GM18507 (cell line): ENCODE results near the gene ARHGAP12.
"Not testable (repeated sequence)": the region's sequence is repeated elsewhere in the genome, so short reads cannot be mapped to it uniquely, and the experiment has no call there.

Experiments used
- DNase-seq: peaks from one replicate; pipeline ENCODE4 v3.0.0; 2011; ENCODE audit warnings: low read depth; ENCODE audit not compliant: insufficient read length; ENCODE audit errors: extremely low spot score
- FAIRE-seq: peaks from 2 replicates; lab custom pipeline; 2011; peaks lifted over from hg19 to GRCh38; lab: Jason Lieb, UNC

ARHGAP12 gene

DNA sequence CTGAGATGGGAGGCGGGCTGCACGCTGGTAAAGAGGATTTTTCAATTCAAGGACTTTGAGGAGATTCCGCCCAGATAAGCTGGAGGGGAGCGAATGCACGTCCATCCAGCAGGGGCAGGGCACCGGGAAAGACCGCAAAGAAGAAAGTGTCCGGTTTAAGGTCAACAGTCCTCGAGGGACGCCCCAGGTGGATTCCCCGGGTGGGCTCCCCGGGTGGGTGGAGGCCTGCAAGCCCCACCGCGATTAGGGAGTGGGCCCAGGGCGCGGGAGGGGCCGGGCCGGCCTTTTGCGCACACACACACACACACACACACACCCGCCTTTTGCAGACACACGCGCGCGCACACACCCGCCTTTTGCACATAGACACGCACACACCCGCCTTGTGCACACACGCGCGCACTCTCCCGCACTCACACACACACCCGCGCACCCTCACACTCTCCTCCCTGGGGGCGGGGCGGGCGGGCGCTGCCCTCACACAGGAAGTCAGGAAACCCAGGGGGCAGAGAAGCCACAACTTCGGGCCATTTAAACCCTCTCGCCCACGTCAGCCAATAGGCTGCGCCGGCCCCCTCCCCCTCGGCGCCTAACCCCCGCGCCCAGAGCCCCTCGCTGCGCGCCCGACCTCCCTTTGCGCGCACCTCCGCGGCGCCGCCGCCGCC, 615 bp downstream of the ARHGAP12 start:
- peak; percentile 33 for FAIRE-seq
- DNase-seq, result no peak

DNA sequence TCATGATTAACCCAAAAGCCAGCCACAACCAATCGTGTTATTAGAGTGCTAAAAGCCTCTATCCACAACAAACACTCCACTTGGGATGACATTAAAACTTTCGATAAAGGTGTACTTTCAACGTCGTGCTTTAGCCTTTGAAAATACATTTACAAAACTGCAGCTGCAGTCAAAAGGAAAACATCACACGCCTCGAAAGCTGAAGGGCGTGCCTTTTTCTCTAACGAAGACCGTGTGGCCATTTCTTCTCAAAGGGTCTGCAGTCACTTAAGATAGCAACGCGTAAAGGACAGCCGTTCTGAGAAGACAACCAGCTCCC, 1.1 kb downstream of the ARHGAP12 start:
- FAIRE-seq (peak; percentile 58), DNase-seq (no peak)

DNA sequence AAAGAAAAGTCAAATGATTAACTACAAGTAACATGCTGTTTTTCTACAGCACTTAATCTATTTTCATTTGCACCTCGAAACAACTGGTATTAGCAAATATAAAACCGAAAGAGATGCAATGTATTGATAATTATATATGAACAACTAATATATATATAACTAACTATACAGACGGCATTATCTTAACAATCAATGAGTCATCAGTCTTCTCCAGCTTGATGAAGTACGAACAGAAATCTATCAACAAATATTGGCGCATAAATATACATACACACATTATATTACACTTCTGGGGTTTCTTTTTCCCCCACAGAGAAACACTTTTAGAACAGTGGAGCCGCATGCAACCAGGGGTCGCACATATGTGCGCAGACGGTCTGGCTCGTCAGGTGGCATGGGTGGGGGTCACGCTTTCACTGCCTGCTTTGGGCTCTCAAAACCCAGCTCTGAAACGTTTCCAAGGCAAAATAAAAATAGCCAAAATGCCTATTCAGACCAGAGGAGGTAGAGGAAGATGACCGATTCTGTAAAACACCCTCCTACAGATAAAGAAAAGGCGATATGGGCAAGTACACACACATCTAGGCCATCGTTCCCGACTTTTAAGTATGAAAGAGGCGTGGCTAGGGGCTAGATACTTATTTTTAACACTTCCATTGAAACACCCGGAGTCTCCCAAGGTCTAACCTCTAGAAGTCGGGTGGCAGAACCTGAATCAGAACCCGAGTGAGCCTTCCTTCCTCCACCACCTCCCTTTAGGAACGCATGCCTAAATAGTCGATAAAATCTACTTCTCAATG, 1.7 kb downstream of the ARHGAP12 start:
- FAIRE-seq, result no peak
- no peak for DNase-seq

DNA sequence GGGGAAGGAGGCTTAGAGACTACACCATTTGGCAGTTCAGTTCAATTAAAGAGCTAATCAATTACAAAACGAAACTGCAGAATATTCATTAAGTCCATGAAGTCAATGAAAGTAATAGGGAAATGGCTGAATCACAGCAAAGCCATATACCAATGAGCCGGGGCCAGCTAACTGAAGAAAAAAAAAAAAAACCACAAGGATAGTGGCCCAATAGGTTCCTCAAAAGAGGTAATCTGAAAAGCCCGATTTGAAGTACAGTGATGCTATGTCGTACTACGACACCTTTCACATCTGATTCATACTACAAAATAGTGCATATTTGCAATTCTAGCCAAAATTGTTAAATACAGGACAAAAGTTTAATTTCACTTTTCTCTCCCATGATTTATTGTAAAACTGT, 2.5 kb downstream of the ARHGAP12 start:
- FAIRE-seq, result no peak
- no peak for DNase-seq

DNA sequence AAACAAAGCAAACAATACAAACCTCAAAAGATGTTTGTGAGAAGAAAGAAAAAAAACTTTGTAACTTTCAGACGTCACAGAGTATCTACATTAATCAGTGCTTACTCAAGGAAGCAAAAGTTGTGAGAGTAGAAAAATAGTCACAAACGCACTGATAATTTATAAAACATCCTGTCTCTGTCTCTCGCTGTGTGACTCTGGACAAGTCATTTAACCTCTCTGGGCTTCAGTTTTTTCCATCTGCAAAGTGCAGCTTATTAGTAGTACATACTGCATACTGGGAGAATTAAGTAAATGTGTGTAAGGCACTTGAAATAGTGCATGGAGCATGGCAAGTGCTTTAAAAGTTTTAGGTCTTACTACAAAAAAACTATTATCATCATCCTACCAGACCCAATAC, 3.8 kb downstream of the ARHGAP12 start:
- DNase-seq (no peak), FAIRE-seq (peak; percentile 46)

DNA sequence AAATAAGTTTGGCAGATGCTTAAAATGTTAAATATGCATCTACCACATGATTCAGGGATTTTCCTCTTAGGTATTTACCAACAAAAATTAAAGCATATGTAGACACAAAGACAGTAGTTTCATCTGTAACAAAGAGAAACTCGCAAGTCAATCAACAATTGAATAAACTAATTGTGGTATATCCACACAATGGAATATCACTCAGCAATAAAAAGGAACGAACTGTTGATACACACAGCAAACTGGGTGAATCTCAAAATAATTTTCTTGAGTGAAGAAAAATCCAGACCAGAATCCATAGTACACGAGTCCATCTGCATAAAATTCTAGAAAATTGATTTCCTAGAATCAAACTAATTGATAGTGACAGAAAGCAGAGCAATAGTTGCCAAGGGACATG, 5.2 kb downstream of the ARHGAP12 start:
- DNase-seq (no peak), FAIRE-seq (no peak)

DNA sequence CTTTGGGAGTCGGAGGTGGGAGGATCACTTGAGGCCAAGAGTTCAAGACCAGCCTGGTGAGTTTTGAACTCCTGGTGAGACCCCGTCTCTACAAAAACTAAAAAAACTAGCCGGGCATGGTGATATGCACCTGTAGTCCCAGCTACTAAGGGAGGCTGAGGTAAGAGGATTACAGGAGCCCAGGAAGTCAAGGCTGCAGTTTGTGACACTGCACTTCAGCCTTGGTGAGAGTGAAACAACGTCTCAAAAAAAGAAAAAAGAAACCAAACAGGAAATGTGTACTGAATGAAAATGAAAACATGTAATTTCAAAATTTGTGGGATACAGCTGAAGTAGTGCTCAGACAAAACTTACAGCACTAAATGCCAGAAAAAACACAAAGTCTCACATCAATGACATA, 7.6 kb downstream of the ARHGAP12 start:
- FAIRE-seq, result peak; percentile 68
- no peak for DNase-seq

DNA sequence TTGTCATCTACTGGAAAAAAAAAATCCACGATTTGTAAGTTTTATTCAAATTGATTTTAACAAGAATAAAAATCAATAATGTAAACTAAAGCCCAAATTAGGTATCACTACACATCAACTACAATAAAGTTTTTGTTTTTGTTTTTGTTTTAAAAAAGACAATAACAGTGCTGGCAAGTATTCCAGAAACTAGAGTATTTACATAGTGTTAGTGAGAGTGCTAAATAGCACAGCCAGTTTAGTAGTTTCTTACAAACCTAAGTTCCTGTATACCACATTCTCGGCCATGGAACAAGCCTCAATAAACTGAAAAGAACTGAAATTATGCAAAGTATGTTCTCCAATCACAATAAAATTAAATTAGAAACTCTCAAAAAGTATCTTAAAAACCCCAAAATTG, 8.1 kb downstream of the ARHGAP12 start:
- DNase-seq (no peak), FAIRE-seq (peak; percentile 68)

DNA sequence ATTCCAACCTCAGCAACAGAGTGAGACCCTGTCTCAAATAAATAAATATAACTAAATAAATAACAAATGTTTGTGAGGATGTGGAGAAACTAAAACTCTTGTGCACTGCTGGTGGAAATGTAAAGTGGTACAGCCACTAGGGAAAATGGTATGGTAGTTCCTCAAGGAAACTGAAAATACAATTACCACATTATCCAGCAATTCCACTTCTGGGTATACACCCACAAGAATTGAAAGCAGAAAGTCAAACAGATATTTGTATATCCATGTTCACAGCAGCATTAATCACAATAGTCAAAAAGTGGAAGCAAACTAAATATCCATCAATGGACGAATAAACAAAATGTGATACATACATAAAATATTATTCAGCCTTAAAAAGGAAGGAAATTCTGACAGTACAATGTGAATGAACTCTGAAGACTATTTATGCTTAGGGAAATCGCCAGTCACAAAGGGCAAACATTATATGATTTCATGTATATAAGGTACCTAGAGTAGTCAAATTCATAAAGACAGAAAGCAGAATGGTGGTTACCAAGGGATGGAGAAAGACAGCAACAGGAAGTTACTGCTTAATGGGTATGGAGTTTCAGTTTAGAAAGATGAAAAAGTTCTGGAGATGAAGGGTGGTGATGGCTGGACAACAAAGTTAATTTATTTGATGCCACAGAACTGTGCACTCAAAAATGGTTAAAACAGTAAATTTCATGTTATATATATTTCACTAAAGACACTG, 9.8 kb downstream of the ARHGAP12 start:
- FAIRE-seq (peak; percentile 18), DNase-seq (no peak)

DNA sequence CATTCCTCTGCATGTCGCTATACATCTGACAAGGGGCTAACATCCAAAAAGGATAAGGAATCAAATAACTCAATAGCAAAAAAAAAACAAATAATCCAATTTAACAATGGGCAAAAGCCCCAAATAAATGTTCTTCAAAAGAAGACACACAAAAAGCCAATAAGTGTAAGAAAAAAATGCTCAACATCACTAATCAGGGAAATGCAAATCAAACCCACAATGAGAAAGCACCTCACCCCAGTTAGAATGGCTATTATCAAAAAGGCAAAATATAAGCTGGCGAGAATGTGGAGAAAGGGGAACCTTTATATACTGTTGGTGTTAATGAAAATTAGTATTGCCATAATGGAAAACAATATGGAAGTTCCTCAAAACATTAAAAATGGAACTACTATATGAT, 14.3 kb downstream of the ARHGAP12 start:
- peak; percentile 42 for FAIRE-seq
- no peak for DNase-seq

DNA sequence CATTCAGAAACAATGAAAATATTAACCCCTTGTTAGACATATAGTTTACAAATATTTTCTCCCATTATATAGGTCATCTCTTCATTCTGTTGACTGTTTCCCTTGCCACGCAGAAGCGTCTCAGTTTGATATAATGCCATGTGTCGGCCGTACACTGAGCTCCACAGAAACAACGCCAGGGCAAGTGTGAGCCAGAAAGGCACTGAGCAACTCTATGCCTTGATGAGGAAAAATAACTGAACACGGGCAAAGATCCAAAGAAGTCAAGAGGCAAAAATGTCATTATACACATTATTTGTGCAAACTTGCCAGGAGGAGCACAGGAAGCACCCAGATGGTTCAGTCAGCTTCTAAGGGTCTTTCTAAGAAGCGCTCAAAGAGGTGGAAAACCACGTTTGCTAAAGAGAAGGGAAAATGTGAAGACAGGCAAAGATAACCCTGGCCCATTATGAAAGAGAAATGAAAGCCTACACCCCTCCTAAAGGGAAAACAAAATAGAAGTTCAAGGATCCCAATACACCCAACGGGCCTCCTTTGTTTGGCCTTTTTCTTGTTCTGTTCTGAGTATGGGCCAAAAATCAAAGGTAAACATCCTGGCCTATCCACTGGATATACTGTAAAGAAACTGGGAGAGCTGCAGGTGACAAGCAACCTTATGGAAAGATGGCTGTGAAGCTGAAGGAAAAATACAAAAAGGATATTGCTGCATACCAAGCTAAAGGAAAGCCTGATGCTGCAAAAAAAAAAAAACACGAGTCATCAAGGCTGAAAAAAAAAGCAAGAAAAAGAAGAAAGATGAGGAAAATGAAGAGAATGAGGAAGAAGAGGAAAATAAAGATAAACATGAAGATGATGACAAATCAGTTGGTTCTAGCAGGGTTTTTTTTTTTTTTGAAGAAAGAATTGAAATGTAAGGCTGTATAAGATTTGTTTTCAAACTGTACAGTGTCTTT, 15.5 kb downstream of the ARHGAP12 start:
- DNase-seq (no peak), FAIRE-seq (no peak)

DNA sequence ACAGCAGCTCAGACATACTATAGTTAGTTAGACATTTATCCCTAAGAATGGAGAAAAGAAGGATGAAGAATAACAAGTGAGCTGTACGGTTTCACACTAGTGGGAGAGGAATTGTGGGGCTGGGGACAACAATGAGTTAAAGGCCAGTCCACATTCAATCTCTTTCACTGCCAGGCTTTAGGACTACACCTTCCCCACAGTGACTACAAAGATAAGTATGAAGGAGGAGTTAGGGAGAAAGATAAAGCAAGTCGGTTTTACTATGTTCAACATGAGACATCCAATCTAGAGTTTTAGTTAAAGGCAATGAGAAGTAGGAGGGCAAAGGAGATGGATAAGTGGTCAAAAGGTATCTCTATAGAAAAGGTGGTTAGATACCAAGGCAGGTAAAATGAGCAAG, 16.3 kb downstream of the ARHGAP12 start:
- FAIRE-seq (no peak), DNase-seq (no peak)

DNA sequence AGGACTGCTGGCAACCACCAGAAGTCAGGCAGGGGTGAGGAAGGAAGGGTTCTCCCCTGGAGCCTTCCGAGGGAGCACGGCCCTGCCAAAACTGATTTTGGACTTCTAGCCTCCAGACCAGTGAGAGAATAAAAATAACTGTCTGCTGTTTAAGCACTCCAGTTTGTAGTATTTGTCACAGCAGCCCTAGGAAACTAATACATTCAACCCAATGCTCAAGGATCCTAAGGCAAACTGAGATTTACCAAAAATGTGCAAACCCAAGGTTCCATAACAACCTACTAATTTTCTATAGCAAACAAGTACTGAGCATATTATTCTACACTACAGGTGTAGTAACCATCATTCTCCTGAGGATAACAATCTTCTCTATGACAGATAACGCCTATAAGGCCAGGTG, 18.6 kb downstream of the ARHGAP12 start:
- FAIRE-seq (no peak), DNase-seq (no peak)

DNA sequence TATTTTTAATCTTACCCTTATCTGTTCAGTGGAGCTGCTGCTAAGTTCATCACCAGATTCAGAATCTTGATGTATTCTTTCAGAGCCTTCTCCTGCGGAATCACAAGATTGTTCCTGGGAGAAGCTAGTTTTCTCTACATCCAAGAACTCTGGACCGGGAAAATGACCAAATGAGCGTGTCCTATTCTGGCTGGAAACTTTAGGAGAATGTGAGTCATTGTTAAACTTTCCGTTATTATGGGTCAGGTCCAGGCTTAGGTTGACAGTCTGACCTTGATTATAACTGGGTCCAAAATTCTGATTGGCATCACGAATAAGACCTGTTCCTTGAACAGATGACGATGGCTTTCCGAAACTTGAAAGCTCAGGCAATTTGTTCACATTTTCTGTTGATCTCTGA, 20.5 kb downstream of the ARHGAP12 start:
- DNase-seq, result no peak
- FAIRE-seq, result no peak

DNA sequence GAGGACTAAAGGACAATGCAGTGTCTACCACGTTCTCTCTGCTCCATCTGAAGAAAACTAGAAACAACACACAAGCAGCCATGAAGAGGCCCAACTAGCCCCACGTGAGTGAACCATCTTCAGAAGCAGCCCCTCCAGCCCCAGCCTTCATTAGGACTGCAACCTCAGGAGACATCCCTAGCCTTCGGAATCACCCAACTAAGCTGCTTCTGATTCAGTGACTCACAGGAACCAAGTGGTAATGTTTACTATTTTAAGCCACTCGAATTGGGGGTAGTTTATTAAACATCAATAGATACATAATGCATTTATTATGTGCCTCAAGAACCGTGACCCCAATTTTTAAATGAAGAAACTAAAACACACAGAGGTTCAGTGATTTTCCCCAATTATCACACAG, 22.6 kb downstream of the ARHGAP12 start:
- FAIRE-seq, result no peak
- DNase-seq, result no peak

DNA sequence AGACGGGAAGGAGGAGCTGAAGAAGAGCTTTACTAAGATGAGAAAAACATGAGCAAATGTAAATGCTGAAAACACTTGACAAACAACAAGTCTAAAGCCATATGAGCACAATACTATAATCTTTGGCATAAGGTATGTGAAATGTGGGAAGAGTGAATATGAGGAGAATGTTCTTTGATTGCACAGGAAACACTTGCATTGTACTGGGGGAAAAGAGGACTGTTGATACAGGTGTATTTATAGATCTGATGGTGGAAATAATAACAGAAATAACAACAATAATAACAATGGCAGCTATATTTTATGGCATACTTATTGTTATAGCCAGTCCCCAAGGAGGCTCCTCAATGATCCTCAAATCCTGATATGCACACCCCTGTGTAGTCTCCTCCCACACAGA, 23.0 kb downstream of the ARHGAP12 start:
- DNase-seq (no peak), FAIRE-seq (no peak)

DNA sequence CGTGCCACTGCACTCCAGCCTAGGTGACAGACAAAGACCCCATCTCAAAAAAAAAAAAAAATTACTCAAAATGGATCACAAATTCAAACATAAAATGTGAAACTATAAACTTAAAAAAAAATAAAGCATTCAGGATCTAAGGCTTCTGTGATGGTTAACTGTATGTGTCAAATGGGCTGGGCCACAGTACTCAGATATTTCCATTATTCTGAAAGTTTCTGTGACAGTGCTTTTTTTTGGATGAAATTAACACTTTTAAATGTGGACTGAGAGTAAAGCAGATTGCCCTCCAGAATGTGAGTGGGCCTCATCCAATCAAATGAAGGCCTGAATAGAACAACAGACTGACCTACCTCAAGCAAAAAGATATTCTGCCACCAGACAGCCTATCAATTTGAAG, 26.0 kb downstream of the ARHGAP12 start:
- FAIRE-seq (no peak), DNase-seq (no peak)

DNA sequence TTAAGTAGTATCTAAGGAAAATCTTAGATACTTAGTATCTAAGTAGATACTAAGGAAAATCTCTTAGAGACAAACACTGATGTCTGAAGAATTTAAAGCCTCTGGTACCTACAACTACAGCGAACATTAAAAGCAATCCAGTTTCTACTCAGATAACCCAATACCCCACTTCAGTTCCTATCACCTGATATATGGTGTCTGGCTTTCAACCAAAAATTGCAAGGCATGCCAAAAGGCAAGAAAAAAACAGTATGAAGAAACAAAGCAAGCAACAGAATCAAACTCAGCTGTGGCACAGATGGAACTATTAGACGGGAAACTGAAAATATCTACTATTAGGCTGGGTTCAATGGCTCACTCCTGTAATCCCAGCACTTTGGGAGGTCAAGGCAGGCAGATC, 31.1 kb downstream of the ARHGAP12 start:
- no peak for DNase-seq
- FAIRE-seq, result no peak

DNA sequence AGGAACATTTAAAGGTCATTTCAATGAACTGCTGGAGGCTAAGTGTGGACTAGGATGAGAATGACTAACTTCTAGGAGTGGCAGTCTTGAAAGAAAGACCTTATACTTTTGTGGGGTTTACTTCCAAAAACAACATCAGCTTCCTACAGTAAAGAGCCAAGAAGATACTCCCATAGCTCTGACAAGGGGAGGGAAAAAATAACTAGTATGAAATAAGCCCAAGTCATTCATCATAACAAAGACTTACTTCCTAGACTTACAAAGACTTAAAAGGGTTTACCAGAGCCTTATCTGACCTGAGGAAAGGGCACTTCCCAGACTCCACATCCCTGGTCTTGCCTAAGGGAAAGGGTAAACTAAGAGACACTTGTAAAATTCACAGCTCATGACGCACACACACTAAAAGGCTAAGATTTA, 31.7 kb downstream of the ARHGAP12 start:
- FAIRE-seq (no peak), DNase-seq (no peak)

DNA sequence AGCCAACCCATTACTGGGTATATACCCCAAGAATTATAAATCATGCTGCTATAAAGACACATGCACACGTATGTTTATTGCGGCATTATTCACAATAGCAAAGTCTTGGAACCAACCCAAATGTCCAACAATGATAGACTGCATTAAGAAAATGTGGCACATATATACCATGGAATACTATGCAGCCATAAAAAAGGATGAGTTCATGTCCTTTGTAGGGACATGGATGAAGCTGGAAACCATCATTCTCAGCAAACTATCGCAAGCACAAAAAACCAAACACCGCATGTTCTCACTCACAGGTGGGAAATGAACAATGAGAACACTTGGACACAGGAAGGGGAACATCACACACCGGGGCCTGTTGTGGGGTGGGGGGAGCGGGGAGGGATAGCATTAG, 32.9 kb downstream of the ARHGAP12 start:
- DNase-seq, FAIRE-seq: not testable (repeated sequence)
